GM23248 (cell line): ENCODE data around the gene RAB19.

Experiments used
- EZH2 ChIP-seq: fragments of 200-600 bp; sonication (generic); IDR thresholded peaks from 2 replicates; pipeline ENCODE4 v1.6.1; 2018; ENCODE audit warnings: antibody characterized with exemption, mild to moderate bottlenecking; ENCODE audit not compliant: insufficient read depth, poor library complexity, severe bottlenecking
- EZH2phosphoT487 ChIP-seq: fragments of 200-600 bp; sonication (generic); IDR thresholded peaks from 2 replicates; pipeline ENCODE4 v1.6.1; 2018; ENCODE audit warnings: antibody characterized with exemption, moderate library complexity, mild to moderate bottlenecking, low read depth; ENCODE audit not compliant: insufficient read depth

- no peak for TF ChIP-seq EZH2phosphoT487
- TF ChIP-seq EZH2 = no peak
Observed at GRCh38 chr7:140375892-140376730, 27.7 kb upstream of the RAB19 start.
